GM23248 (cell line): ENCODE results near the gene TENT4B.

ENCODE experiments used
- EZH2 ChIP-seq: fragments of 200-600 bp; sonication (generic); IDR thresholded peaks from 2 replicates; pipeline ENCODE4 v1.6.1; 2018; ENCODE audit warnings: antibody characterized with exemption, mild to moderate bottlenecking; ENCODE audit not compliant: insufficient read depth, poor library complexity, severe bottlenecking
- EZH2phosphoT487 ChIP-seq: fragments of 200-600 bp; sonication (generic); IDR thresholded peaks from 2 replicates; pipeline ENCODE4 v1.6.1; 2018; ENCODE audit warnings: antibody characterized with exemption, moderate library complexity, mild to moderate bottlenecking, low read depth; ENCODE audit not compliant: insufficient read depth

- TF ChIP-seq EZH2 = no peak
- TF ChIP-seq EZH2phosphoT487 = no peak
These were observed 91.7 kb downstream of the TENT4B start for GRCh38 chr16:50244504-50245416.
